Activated CD8-positive, alpha-beta T cell treated with anti-CD3 and anti-CD28 coated beads, Interleukin-2, amount 10 ng/mL, durations not matched to agents 7 days and 5 days (primary cell): ENCODE results near the gene PLEKHG4. TPM values are rescaled to one million over a fixed set of nuclear protein-coding genes. Genes with fewer than 3 reads are reported as not detected.

Experiments
- ATAC-seq: fragments of 150-1000 bp; cut with Tn5 transposase; one replicate; pipeline ENCODE4 v1.10.0; 2021; ENCODE audit warnings: moderate library complexity
- CTCF ChIA-PET: fragments of 350-600 bp; sonication (Branson Sonifier 250); formaldehyde crosslinking; loops from one replicate; lab custom pipeline; 2021; ENCODE audit warnings: antibody characterized with exemption; lab: Charles Lee
- POLR2A ChIA-PET: fragments of 350-600 bp; sonication (Branson Sonifier 250); formaldehyde crosslinking; loops from one replicate; lab custom pipeline; 2021; ENCODE audit warnings: antibody characterized with exemption; lab: Charles Lee
- DNase-seq: peaks from one replicate; pipeline ENCODE4 v3.0.0-alpha.2; 2020
- H3K27ac Mint-ChIP-seq: one replicate; pipeline ENCODE4 v1.8.0; 2021; ENCODE audit warnings: mild to moderate bottlenecking, mixed read lengths
- H3K27me3 Mint-ChIP-seq: one replicate; pipeline ENCODE4 v1.8.0; 2021; ENCODE audit warnings: low read depth, mixed read lengths
- H3K36me3 Mint-ChIP-seq: one replicate; pipeline ENCODE4 v1.8.0; 2021; ENCODE audit warnings: low read depth, mixed read lengths
- H3K4me1 Mint-ChIP-seq: one replicate; pipeline ENCODE4 v1.8.0; 2021; ENCODE audit warnings: low read depth, mixed read lengths
- H3K4me3 Mint-ChIP-seq: one replicate; pipeline ENCODE4 v1.8.0; 2021; ENCODE audit warnings: mild to moderate bottlenecking, mixed read lengths
- H3K9me3 Mint-ChIP-seq: one replicate; pipeline ENCODE4 v1.8.0; 2022; ENCODE audit warnings: mixed read lengths; ENCODE audit not compliant: insufficient read depth
- total RNA-seq, 2 experiments: library from RNA; stranded (reverse); gene quantifications; one replicate each; pipeline ENCODE4 v1.2.3, GENCODE V29; 2021

PLEKHG4 gene
- total RNA-seq, 2 experiments from 2014 or later: 13.6 to 16.3 TPM

DNA sequence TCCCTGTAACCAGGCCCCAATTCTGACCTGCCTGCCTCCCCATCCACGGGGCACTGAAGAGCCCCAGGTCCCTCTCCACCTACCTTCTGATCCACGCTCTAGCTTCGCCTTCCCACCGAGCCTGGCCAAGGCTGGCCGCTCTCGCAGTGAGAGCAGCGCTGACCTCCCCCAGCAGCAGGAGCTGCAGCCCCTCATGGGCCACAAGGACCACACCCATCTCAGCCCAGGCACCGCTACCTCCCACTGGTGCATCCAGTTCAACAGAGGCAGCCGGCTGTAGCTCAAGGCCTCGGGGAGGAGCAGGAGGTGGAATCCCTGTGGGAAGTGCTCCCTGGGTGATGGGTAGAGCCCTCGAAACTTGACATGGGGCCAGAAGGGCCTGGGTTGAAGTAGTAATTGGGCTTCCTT lies 8.4 kb upstream of the PLEKHG4 start:
- ATAC-seq (no peak), DNase-seq (no peak)
- no peaks in the 10 kb centered on the region for H3K9me3 Mint-ChIP-seq
- H3K36me3 Mint-ChIP-seq: peaks cover 10% of the 10 kb centered on the region
- CTCF ChIA-PET: no interaction called here
- POLR2A ChIA-PET: interaction anchor here (0.7 to 1.3 kb wide), 2 partner anchors 8 to 11 kb away, joined by 3 to 4 read pairs; partner anchors contain the start of gene PLEKHG4
- H3K4me1 Mint-ChIP-seq: no peaks in the 10 kb centered on the region
- no peaks in the 10 kb centered on the region for H3K27me3 Mint-ChIP-seq
- H3K4me3 Mint-ChIP-seq: no peak overlapping the region
- H3K27ac Mint-ChIP-seq: no peak overlapping the region

DNA sequence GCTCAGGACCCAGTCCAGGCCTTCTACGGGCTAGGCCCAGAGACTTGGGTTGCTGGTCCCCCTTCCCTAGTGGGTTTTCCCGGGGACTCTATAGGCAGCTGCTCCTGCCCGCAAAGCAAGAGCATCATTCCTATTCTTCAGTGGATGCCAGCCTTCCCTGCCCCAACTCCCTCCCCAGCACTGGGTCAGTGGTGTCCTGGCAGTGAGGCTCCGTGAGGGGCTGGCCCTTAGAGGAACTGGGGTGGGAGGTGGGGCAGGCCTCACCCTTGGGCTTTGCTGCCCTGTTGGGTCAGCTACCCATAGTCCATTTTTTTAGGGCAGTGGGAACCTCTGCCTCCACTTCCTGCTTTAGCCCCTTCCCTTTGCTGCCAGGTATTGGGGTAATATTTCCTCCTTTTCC lies 7.9 kb upstream of the PLEKHG4 start:
- Mint-ChIP-seq H3K9me3 (no peaks in the 10 kb centered on the region), H3K4me3 (no peak overlapping the region), H3K27ac (no peak overlapping the region), H3K4me1 (peaks cover under 1% of the 10 kb centered on the region), H3K27me3 (no peaks in the 10 kb centered on the region), H3K36me3 (peaks cover 12% of the 10 kb centered on the region)
- ChIA-PET CTCF (no interaction called here), POLR2A (interaction anchor here (1.3 kb wide), 1 partner anchor 10 kb away, joined by 4 read pairs; no protein-coding TSS in a partner anchor)
- no peak for DNase-seq
- no peak for ATAC-seq

DNA sequence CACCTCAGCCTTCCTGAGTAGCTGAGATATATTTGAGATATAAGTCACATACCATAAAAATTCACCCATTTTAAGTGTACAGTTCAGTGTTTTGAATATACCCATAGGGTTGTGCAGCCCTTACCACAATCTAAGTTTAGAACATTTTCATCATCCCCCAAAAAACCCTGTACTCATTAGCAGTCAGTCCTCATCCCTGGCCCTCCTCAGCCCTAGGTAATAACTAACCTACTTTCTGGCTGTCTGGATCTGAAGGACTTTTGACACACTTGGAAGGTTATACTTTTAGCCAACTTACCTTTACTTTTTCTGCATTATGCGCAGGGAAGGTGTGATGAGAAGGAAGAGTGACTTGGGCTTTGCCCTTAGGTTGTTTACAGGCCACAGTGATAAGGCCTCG lies 4.0 kb upstream of the PLEKHG4 start:
- Mint-ChIP-seq H3K4me3 (no peak overlapping the region), H3K27me3 (no peaks in the 10 kb centered on the region), H3K36me3 (peaks cover 15% of the 10 kb centered on the region), H3K27ac (no peak overlapping the region), H3K4me1 (peaks cover 17% of the 10 kb centered on the region), H3K9me3 (no peaks in the 10 kb centered on the region)
- CTCF ChIA-PET: no interaction called here
- ATAC-seq: no peak
- no peak for DNase-seq
- POLR2A ChIA-PET: no interaction called here

DNA sequence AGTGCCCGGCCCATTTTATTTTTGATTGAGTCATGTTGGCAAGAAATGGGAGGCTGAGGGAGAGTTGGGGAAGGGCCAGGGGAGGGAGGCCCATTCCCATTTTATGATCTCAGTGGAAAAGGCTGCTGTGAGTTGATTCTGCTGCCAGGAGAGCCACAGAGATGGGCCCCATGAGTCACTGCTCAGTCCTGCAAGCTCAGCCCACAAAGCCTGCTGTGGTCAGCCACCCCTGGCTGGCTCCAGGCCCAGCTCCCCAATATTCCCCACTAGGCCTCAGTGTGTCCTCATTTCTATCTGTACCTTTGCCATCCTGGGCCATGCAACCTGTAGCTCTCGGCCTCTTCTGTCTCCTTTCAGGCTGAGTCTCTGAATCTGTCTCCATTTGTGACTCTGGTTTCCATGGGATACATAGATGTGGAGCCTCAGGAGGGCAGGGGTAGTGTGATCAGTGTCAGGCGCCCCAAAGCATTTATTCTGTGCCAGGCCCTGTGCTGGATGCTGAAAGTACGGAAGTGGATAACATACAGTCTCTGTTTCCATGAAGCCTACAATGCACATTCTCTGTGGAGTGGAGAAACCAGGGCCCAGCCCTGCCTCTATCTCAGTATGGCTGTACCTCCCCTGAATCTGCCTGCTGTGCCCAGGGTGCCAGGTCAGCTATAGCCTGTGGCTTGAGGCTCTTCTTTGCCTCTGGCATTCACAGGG lies 1.9 kb upstream of the PLEKHG4 start:
- H3K36me3 Mint-ChIP-seq: peaks cover 10% of the 10 kb centered on the region
- CTCF ChIA-PET: interaction anchor here (1.0 to 1.5 kb wide), 4 partner anchors 8 to 122 kb away, joined by 4 to 9 read pairs (median 6); no protein-coding TSS in a partner anchor
- DNase-seq: no peak
- H3K4me3 Mint-ChIP-seq: peak overlapping the region; percentile 62
- H3K27me3 Mint-ChIP-seq: no peaks in the 10 kb centered on the region
- H3K27ac Mint-ChIP-seq: peak overlapping the region; percentile 27
- POLR2A ChIA-PET: interaction anchor here (0.5 to 1.1 kb wide), 2 partner anchors 11 to 26 kb away, joined by 3 to 5 read pairs; no protein-coding TSS in a partner anchor
- peaks cover 17% of the 10 kb centered on the region for H3K4me1 Mint-ChIP-seq
- H3K9me3 Mint-ChIP-seq: no peaks in the 10 kb centered on the region
- no peak for ATAC-seq

DNA sequence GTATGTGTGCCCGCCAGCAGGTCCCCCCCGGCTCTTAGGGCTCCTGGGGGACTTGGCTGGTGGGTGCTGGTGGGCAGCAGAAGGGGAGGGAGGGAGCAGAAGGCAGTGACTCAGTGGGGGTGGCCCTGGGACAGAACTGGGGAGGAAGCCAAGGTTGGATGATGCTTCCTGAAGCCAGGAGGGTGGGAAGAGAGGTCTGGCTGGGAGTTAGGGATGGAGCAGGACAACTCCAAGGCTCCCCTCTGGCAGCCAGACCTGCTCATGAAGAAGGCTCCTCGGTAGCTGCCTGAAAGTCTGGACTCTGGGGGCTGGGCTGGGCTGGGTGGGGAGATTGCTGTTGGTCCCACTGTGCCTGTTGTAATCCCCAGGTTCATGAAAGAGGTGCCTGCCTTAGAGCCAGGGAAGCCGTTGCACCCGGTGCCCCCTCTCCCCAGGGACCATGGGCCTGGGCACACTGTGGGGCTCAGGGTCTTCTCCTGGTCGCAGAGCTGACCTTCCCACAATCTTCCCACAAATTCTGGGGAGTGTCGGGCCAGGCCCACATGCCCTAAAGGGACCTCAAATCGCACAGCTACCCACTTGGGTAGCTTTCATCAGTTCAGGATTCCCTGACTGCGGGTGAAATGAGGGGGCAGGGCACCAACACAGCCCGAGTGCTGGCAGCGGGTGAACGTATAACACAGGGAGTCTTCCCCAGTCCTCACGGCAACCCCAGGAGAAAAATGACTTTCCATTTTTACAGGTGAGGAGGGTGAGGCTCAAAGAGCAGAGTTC lies 1.1 kb upstream of the PLEKHG4 start:
- Mint-ChIP-seq H3K27ac (peak overlapping the region; percentile 76), H3K36me3 (peaks cover 10% of the 10 kb centered on the region), H3K9me3 (no peaks in the 10 kb centered on the region), H3K27me3 (no peaks in the 10 kb centered on the region), H3K4me3 (peak overlapping the region; percentile 81), H3K4me1 (peaks cover 17% of the 10 kb centered on the region)
- DNase-seq (no peak), ATAC-seq (no peak)
- ChIA-PET CTCF (interaction anchor here (0.6 to 1.5 kb wide), 15 partner anchors 8 to 201 kb away, joined by 3 to 9 read pairs (median 4); partner anchors contain the start of genes KCTD19, LRRC36 and TMEM208), POLR2A (interaction anchor here (0.6 to 1.3 kb wide), 4 partner anchors 8 to 104 kb away, joined by 3 to 5 read pairs (median 3); no protein-coding TSS in a partner anchor)

DNA sequence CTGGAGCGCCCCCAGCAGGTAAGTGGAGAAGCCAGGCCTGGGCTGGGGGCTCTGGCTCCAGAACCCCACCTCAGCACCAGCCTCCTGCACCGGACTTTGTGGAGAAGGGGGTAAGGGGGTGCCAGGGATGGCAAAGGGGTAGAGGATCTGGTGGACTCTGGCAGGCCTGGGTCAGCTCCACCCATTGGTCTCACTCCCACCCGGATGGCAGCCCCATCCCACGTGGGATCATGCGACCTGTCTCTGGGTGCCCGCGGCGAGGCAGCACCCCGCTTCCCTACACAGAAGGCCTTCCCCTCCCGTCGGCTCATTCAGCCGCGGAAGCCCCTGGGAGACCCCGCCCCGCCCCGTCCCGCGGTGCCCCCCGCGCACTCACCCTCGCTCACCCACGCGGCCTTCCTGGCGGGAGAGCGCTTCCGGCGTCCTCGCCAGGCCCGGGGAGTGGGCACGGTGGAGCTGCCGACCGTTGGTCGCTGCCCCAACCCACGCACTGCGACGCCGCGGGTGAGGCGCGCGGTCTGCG lies 498 bp upstream of the PLEKHG4 start:
- H3K4me1 Mint-ChIP-seq: peaks cover 17% of the 10 kb centered on the region
- peak; percentile 67 for ATAC-seq

DNA sequence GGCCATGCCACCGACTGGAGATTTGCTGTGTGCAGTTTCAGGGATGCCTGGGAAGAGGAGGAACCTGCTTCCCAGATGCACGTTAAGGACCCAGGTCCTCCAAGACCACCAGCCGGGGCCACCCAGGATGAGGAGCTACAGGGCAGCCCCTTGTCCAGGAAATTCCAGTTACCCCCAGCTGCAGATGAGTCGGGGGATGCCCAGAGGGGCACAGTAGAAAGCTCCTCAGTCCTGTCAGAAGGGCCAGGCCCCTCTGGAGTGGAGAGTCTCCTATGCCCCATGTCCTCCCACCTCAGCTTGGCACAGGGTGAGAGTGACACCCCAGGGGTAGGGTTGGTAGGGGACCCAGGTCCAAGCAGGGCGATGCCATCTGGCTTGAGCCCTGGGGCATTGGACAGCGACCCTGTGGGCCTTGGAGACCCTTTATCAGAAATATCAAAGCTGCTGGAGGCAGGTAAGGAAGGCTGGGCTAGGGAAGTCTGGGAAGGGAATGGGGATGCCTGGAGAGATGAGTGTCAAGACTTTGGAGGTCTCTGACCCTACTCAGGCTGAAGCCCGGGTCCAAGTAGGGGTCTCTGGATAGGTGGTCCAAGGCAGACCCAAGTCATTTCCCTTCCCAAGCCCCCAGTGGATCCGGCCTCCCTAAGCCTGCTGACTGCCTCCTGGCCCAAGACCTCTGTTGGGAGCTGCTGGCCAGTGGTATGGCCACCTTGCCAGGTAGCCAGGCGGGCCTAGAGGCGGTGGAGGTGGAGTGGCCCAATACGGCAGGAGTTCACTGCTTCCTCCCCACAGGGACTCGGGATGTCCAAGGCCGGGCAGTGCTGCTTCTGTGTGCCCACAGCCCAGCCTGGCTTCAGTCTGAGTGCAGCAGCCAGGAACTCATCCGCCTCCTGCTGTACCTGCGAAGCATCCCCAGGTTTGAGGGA lies 1.0 kb downstream of the PLEKHG4 start:
- H3K27me3 Mint-ChIP-seq: no peaks in the 10 kb centered on the region

More for the DNA sequence above, 498 bp upstream of the PLEKHG4 start:
- DNase-seq: peak; percentile 63
- no peaks in the 10 kb centered on the region for H3K27me3 Mint-ChIP-seq
- peak overlapping the region; percentile 81 for H3K4me3 Mint-ChIP-seq
- POLR2A ChIA-PET: interaction anchor here (0.6 to 1.3 kb wide), 4 partner anchors 8 to 103 kb away, joined by 3 to 5 read pairs (median 3); no protein-coding TSS in a partner anchor
- H3K36me3 Mint-ChIP-seq: peaks cover 10% of the 10 kb centered on the region
- peak overlapping the region; percentile 76 for H3K27ac Mint-ChIP-seq
- CTCF ChIA-PET: interaction anchor here (0.6 to 1.5 kb wide), 16 partner anchors 9 to 200 kb away, joined by 3 to 9 read pairs (median 4); partner anchors contain the start of genes FHOD1, KCTD19, LRRC36 and TMEM208
- no peaks in the 10 kb centered on the region for H3K9me3 Mint-ChIP-seq

DNA sequence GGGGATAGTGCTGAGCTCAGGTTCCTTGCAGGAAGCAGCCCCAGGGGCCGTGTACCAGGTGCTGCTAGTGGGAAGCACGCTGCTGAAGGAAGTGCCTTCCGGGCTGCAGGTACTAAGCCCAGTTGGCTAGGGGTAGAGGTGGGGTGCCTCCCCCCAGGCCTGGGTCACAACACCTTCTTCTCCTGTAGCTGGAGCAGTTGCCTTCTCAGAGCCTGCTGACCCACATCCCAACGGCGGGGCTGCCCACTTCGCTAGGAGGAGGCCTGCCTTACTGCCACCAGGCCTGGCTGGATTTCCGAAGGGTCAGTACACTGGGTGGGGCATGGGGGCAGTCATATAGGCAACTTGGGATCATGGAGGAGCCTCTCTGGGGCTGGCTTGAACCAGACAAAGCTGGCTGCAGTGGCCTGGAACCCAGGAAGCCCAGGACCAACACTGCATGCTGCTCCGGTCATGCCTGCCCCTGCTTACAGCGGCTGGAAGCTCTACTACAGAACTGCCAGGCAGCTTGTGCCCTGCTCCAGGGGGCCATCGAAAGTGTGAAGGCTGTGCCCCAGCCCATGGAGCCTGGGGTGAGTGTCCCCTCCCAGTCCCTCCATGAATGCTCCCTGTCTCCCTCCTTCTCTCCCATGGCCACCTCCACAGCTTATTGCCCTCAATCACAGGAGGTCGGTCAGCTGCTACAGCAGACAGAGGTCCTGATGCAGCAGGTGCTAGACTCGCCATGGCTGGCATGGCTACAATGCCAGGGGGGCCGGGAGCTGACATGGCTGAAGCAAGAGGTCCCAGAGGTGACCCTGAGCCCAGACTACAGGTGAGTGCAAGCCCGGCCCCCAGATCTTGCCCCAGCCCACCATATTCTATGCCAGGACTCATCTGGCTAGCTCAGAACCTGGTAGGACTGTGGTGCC lies 2.5 kb downstream of the PLEKHG4 start:
- no peak overlapping the region for H3K4me3 Mint-ChIP-seq
- H3K27ac Mint-ChIP-seq: no peak overlapping the region
- H3K36me3 Mint-ChIP-seq: peaks cover 2% of the 10 kb centered on the region
- DNase-seq (no peak), ATAC-seq (no peak)
- no peaks in the 10 kb centered on the region for H3K27me3 Mint-ChIP-seq
- ChIA-PET CTCF (interaction anchor here (0.5 to 1.8 kb wide), 4 partner anchors 45 to 147 kb away, joined by 3 to 5 read pairs (median 4); partner anchors contain the start of genes KCTD19 and LRRC36), POLR2A (interaction anchor here (0.6 to 1.1 kb wide), 3 partner anchors 9 to 132 kb away, joined by 3 to 4 read pairs (median 3); no protein-coding TSS in a partner anchor)
- H3K9me3 Mint-ChIP-seq: no peaks in the 10 kb centered on the region
- H3K4me1 Mint-ChIP-seq: peaks cover 15% of the 10 kb centered on the region

More for the DNA sequence above, 1.0 kb downstream of the PLEKHG4 start:
- ChIA-PET POLR2A (interaction anchor here (0.6 kb wide), 1 partner anchor 120 kb away, joined by 3 read pairs; no protein-coding TSS in a partner anchor), CTCF (interaction anchor here (1.0 to 1.8 kb wide), 4 partner anchors 11 to 148 kb away, joined by 3 to 7 read pairs (median 4); no protein-coding TSS in a partner anchor)
- ATAC-seq (no peak), DNase-seq (no peak)
- Mint-ChIP-seq H3K27ac (peak overlapping the region; percentile 67), H3K4me3 (peak overlapping the region; percentile 32), H3K4me1 (peaks cover 17% of the 10 kb centered on the region), H3K36me3 (peaks cover 8% of the 10 kb centered on the region), H3K9me3 (no peaks in the 10 kb centered on the region)

DNA sequence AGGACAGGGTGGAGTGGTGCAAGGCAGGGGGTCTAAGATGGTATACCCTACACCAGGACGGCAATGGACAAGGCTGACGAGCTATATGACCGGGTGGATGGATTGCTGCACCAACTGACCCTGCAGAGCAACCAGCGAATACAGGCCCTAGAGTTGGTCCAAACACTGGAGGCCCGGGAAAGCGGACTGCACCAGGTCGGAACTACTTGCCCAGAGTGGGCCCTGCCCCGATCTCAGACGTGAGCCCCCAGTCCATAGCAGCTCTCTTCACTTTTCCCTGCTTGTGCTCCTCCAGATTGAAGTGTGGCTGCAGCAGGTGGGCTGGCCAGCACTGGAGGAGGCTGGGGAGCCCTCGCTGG lies 3.1 kb downstream of the PLEKHG4 start:
- H3K27ac Mint-ChIP-seq: no peak overlapping the region
- peaks cover 2% of the 10 kb centered on the region for H3K36me3 Mint-ChIP-seq
- POLR2A ChIA-PET: interaction anchor here (1.1 kb wide), 1 partner anchor 11 kb away, joined by 4 read pairs; no protein-coding TSS in a partner anchor
- DNase-seq (no peak), ATAC-seq (no peak)
- no peak overlapping the region for H3K4me3 Mint-ChIP-seq
- H3K9me3 Mint-ChIP-seq: no peaks in the 10 kb centered on the region
- CTCF ChIA-PET: interaction anchor here (0.5 to 1.8 kb wide), 2 partner anchors 95 to 117 kb away, joined by 4 to 5 read pairs; no protein-coding TSS in a partner anchor
- H3K4me1 Mint-ChIP-seq: peaks cover 10% of the 10 kb centered on the region
- H3K27me3 Mint-ChIP-seq: no peaks in the 10 kb centered on the region
